ENCODE data around the gene AXIN2. TPM values are rescaled to one million over a fixed set of nuclear protein-coding genes. Genes with fewer than 3 reads are reported as not detected.
"Not testable (repeated sequence)": the region's sequence is repeated elsewhere in the genome, so short reads cannot be mapped to it uniquely, and the experiment has no call there.

Gene AXIN2
- total RNA-seq, 1 donor from 2014 or later = 88.7 TPM

- DNase-seq (ENCODE audit: low spot score in 2 of 2, unreplicated experiment in 2 of 2) = no peak
- no peak overlapping the region for H3K4me3 Mint-ChIP-seq
- TF ChIP-seq CTCF (IDR thresholded peaks at IDR 0.05; ENCODE audit: unreplicated experiment) = no peak
- H3K27ac Mint-ChIP-seq = no peak overlapping the region
- peaks cover 27% of the 10 kb centered on the region for H3K4me1 Mint-ChIP-seq
- H3K36me3 Mint-ChIP-seq = no peaks in the 10 kb centered on the region
- H3K9me3 Mint-ChIP-seq = peaks cover 12% of the 10 kb centered on the region
- no peaks in the 10 kb centered on the region for H3K27me3 Mint-ChIP-seq (ENCODE audit: low read depth)
Measured at GRCh38 chr17:65511316-65511715, 50.1 kb downstream of the AXIN2 start.

- Mint-ChIP-seq H3K4me3 (no peak overlapping the region), H3K9me3 (peaks cover 20% of the 10 kb centered on the region), H3K27ac (peak overlapping the region; percentile 72), H3K27me3 (ENCODE audit: low read depth) (no peaks in the 10 kb centered on the region), H3K36me3 (no peaks in the 10 kb centered on the region), H3K4me1 (peaks cover 11% of the 10 kb centered on the region)
- no peak for DNase-seq (ENCODE audit: low spot score in 2 of 2, unreplicated experiment in 2 of 2)
- TF ChIP-seq CTCF (IDR thresholded peaks at IDR 0.05; ENCODE audit: unreplicated experiment) = no peak
Measured at GRCh38 chr17:65509032-65509431, 52.4 kb downstream of the AXIN2 start.

- H3K36me3 Mint-ChIP-seq; DNase-seq (ENCODE audit: low spot score in 2 of 2, unreplicated experiment in 2 of 2); H3K27ac Mint-ChIP-seq; H3K4me3 Mint-ChIP-seq; H3K27me3 Mint-ChIP-seq (ENCODE audit: low read depth); H3K4me1 Mint-ChIP-seq: not testable (repeated sequence)
- H3K9me3 Mint-ChIP-seq = peaks cover 11% of the 10 kb centered on the region
Measured at GRCh38 chr17:65504673-65505072, 56.8 kb downstream of the AXIN2 start.

GRCh38 chr17:65504141-65504540 lies 57.3 kb downstream of the AXIN2 start:
- no peak for TF ChIP-seq CTCF (IDR thresholded peaks at IDR 0.05; ENCODE audit: unreplicated experiment)
- H3K9me3 Mint-ChIP-seq = peaks cover 11% of the 10 kb centered on the region
- H3K4me3 Mint-ChIP-seq = no peak overlapping the region
- H3K27me3 Mint-ChIP-seq (ENCODE audit: low read depth) = no peaks in the 10 kb centered on the region
- no peak overlapping the region for H3K27ac Mint-ChIP-seq
- peaks cover 6% of the 10 kb centered on the region for H3K4me1 Mint-ChIP-seq
- no peak for DNase-seq (ENCODE audit: low spot score in 2 of 2, unreplicated experiment in 2 of 2)
- H3K36me3 Mint-ChIP-seq = no peaks in the 10 kb centered on the region

- no peak for DNase-seq (ENCODE audit: low spot score in 2 of 2, unreplicated experiment in 2 of 2)
- Mint-ChIP-seq H3K27me3 (ENCODE audit: low read depth) (no peaks in the 10 kb centered on the region), H3K9me3 (peaks cover 11% of the 10 kb centered on the region), H3K4me1 (peaks cover 2% of the 10 kb centered on the region), H3K4me3 (no peak overlapping the region), H3K27ac (no peak overlapping the region), H3K36me3 (no peaks in the 10 kb centered on the region)
- TF ChIP-seq CTCF (IDR thresholded peaks at IDR 0.05; ENCODE audit: unreplicated experiment) = no peak
Measured at GRCh38 chr17:65503557-65503956, 57.9 kb downstream of the AXIN2 start.

- H3K4me1 Mint-ChIP-seq = peaks cover 15% of the 10 kb centered on the region
- H3K27me3 Mint-ChIP-seq (ENCODE audit: low read depth) = no peaks in the 10 kb centered on the region
- no peak for TF ChIP-seq CTCF (IDR thresholded peaks at IDR 0.05; ENCODE audit: unreplicated experiment)
- no peak overlapping the region for H3K27ac Mint-ChIP-seq
- DNase-seq (ENCODE audit: low spot score in 2 of 2, unreplicated experiment in 2 of 2) = no peak
- H3K9me3 Mint-ChIP-seq = no peaks in the 10 kb centered on the region
- H3K4me3 Mint-ChIP-seq = no peak overlapping the region
- H3K36me3 Mint-ChIP-seq = no peaks in the 10 kb centered on the region
Measured at GRCh38 chr17:65498816-65499215, 62.6 kb downstream of the AXIN2 start.
